OCI-LY1 (cell line): Measurements from ENCODE around the gene DHX9.

ENCODE experiments used
- EZH2 ChIP-seq: fragments of 200-600 bp; sonication (generic), shearing (Covaris generic); IDR thresholded peaks from 2 replicates; pipeline ENCODE4 v1.8.0; 2017; ENCODE audit warnings: borderline replicate concordance, mixed run types, mild to moderate bottlenecking, antibody characterized with exemption, low read length, moderate library complexity, mixed read lengths
- TF ChIP-seq, protein P1 (sequence below): fragments of 200-600 bp; sonication (generic), shearing (Covaris generic); IDR thresholded peaks from 2 replicates; pipeline ENCODE4 v1.5.1; 2017; ENCODE audit warnings: mild to moderate bottlenecking, antibody characterized with exemption, low read length, moderate library complexity, mixed read lengths

DNA sequence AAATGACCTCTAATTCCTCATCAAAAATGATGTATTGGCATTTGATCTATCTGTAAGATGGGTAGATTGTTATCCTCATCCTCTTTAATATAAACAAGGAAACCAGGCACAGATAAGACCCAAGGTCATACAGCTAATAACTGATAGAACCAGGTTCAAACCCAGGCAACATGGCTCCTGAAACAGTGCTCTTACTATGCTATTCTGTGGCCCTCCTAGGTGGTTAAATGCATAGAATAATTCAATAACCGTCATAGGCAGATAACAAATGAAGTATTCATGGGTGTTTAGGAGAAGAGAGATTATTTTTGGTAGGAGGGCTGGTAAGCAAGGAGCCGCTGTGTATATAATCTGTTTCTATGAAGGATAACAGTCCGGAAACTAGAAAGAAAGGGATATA lies 46.4 kb downstream of the DHX9 start:
- TF ChIP-seq, protein P1, sequence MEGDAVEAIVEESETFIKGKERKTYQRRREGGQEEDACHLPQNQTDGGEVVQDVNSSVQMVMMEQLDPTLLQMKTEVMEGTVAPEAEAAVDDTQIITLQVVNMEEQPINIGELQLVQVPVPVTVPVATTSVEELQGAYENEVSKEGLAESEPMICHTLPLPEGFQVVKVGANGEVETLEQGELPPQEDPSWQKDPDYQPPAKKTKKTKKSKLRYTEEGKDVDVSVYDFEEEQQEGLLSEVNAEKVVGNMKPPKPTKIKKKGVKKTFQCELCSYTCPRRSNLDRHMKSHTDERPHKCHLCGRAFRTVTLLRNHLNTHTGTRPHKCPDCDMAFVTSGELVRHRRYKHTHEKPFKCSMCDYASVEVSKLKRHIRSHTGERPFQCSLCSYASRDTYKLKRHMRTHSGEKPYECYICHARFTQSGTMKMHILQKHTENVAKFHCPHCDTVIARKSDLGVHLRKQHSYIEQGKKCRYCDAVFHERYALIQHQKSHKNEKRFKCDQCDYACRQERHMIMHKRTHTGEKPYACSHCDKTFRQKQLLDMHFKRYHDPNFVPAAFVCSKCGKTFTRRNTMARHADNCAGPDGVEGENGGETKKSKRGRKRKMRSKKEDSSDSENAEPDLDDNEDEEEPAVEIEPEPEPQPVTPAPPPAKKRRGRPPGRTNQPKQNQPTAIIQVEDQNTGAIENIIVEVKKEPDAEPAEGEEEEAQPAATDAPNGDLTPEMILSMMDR, result no peak
- TF ChIP-seq EZH2, result no peak
